GM18507 (cell line): ENCODE results near the gene ABCD2.
A peak's percentile ranks its signal among the peaks of the same experiment; 100 is the strongest.
"Not testable (repeated sequence)": the region's sequence is repeated elsewhere in the genome, so short reads cannot be mapped to it uniquely, and the experiment has no call there.

Experiments
- DNase-seq: peaks from one replicate; pipeline ENCODE4 v3.0.0; 2011; ENCODE audit warnings: low read depth; ENCODE audit not compliant: insufficient read length; ENCODE audit errors: extremely low spot score
- FAIRE-seq: peaks from 2 replicates; lab custom pipeline; 2011; peaks lifted over from hg19 to GRCh38; lab: Jason Lieb, UNC

Gene ABCD2

GRCh38 chr12:39619660-39620433 lies at the start of gene ABCD2:
Gene ABCD2, minus strand, starts transcription at chr12:39619803. Its CDS starts 188 bp downstream, at chr12:39619615.
- DNase-seq (peak; percentile 33), FAIRE-seq (peak; percentile 100)

- DNase-seq (no peak), FAIRE-seq (no peak)
Observed at GRCh38 chr12:39660101-39660500, 40.5 kb upstream of the ABCD2 start.

- peak; percentile 5 for FAIRE-seq
- no peak for DNase-seq
Observed at GRCh38 chr12:39647383-39647782, 27.8 kb upstream of the ABCD2 start.

GRCh38 chr12:39646963-39647362 lies 27.4 kb upstream of the ABCD2 start:
- FAIRE-seq: no peak
- no peak for DNase-seq

GRCh38 chr12:39643052-39643451 lies 23.4 kb upstream of the ABCD2 start:
- DNase-seq: no peak
- no peak for FAIRE-seq

GRCh38 chr12:39638840-39639239 lies 19.2 kb upstream of the ABCD2 start:
- FAIRE-seq (no peak), DNase-seq (no peak)

GRCh38 chr12:39638178-39638577 lies 18.6 kb upstream of the ABCD2 start:
- DNase-seq: no peak
- FAIRE-seq: no peak

GRCh38 chr12:39632670-39633069 lies 13.1 kb upstream of the ABCD2 start:
- FAIRE-seq: no peak
- DNase-seq: no peak

- DNase-seq (no peak), FAIRE-seq (peak; percentile 73)
Observed at GRCh38 chr12:39628836-39629235, 9.2 kb upstream of the ABCD2 start.

- FAIRE-seq: no peak
- no peak for DNase-seq
Observed at GRCh38 chr12:39627914-39628313, 8.3 kb upstream of the ABCD2 start.

GRCh38 chr12:39626033-39626814 lies 6.6 kb upstream of the ABCD2 start:
- no peak for FAIRE-seq
- no peak for DNase-seq

GRCh38 chr12:39623919-39624318 lies 4.3 kb upstream of the ABCD2 start:
- no peak for FAIRE-seq
- no peak for DNase-seq

GRCh38 chr12:39623160-39623559 lies 3.6 kb upstream of the ABCD2 start:
- FAIRE-seq, DNase-seq: not testable (repeated sequence)

- DNase-seq (no peak), FAIRE-seq (no peak)
Observed at GRCh38 chr12:39622306-39622705, 2.7 kb upstream of the ABCD2 start.

GRCh38 chr12:39621670-39622069 lies 2.1 kb upstream of the ABCD2 start:
- no peak for DNase-seq
- no peak for FAIRE-seq

GRCh38 chr12:39620659-39621658 lies 1.4 kb upstream of the ABCD2 start:
- peak; percentile 79 for FAIRE-seq
- DNase-seq: no peak

- DNase-seq: no peak
- FAIRE-seq: no peak
Observed at GRCh38 chr12:39619316-39619659, 315 bp downstream of the ABCD2 start.

GRCh38 chr12:39618701-39619100 lies 902 bp downstream of the ABCD2 start:
- no peak for DNase-seq
- FAIRE-seq: no peak

GRCh38 chr12:39617887-39618286 lies 1.7 kb downstream of the ABCD2 start:
- FAIRE-seq: peak; percentile 84
- DNase-seq: no peak

- no peak for DNase-seq
- FAIRE-seq: no peak
Observed at GRCh38 chr12:39616666-39617065, 2.9 kb downstream of the ABCD2 start.
